Hepatocyte (in vitro differentiated cells): ENCODE results near the gene KCNA2. TPM values are rescaled to one million over a fixed set of nuclear protein-coding genes. Genes with fewer than 3 reads are reported as not detected.

Experiments used
- DNase-seq: peaks from one replicate; pipeline ENCODE4 v3.0.0-alpha.2; 2016; ENCODE audit warnings: low spot score
- H2AFZ ChIP-seq: fragments of 200-600 bp; sonication (generic); 2 replicates; pipeline ENCODE4 v1.6.0; 2016; ENCODE audit warnings: antibody characterized with exemption, mild to moderate bottlenecking
- H3K27ac ChIP-seq: fragments of 200-600 bp; sonication (generic); 2 replicates; pipeline ENCODE4 v1.5.1; 2016; ENCODE audit warnings: mild to moderate bottlenecking
- H3K27me3 ChIP-seq: fragments of 200-600 bp; sonication (generic); 2 replicates; pipeline ENCODE4 v1.6.1; 2016
- H3K36me3 ChIP-seq: fragments of 200-600 bp; sonication (generic); replicated peaks from 2 replicates; pipeline ENCODE4 v1.5.1; 2016; ENCODE audit warnings: low read depth; ENCODE audit not compliant: insufficient read depth
- H3K4me1 ChIP-seq: fragments of 200-600 bp; sonication (generic); 2 replicates; pipeline ENCODE4 v1.5.1; 2016; ENCODE audit warnings: mild to moderate bottlenecking, moderate library complexity; ENCODE audit not compliant: insufficient read depth
- H3K4me2 ChIP-seq: fragments of 200-600 bp; sonication (generic); 2 replicates; pipeline ENCODE4 v1.6.0; 2016
- H3K4me3 ChIP-seq: fragments of 200-600 bp; sonication (generic); 2 replicates; pipeline ENCODE4 v1.5.1; 2016; ENCODE audit warnings: mild to moderate bottlenecking
- H3K79me2 ChIP-seq: fragments of 200-600 bp; sonication (generic); 2 replicates; pipeline ENCODE4 v1.6.0; 2017; ENCODE audit warnings: mild to moderate bottlenecking
- H3K9me2 ChIP-seq: fragments of 200-600 bp; sonication (generic); replicated peaks from 2 replicates; pipeline ENCODE4 v1.6.0; 2017; ENCODE audit warnings: mild to moderate bottlenecking; ENCODE audit not compliant: insufficient read depth
- H3K9me3 ChIP-seq: fragments of 200-600 bp; sonication (generic); 2 replicates; pipeline ENCODE4 v1.5.1; 2016; ENCODE audit warnings: low read depth, mild to moderate bottlenecking
- H4K20me1 ChIP-seq: fragments of 200-600 bp; sonication (generic); 2 replicates; pipeline ENCODE4 v1.6.0; 2016; ENCODE audit warnings: mild to moderate bottlenecking; ENCODE audit not compliant: insufficient read depth, poor library complexity, severe bottlenecking
- CTCF ChIP-seq: fragments of 200-600 bp; sonication (generic); IDR thresholded peaks from 2 replicates; pipeline ENCODE4 v1.5.1; 2016; ENCODE audit warnings: antibody characterized with exemption, mild to moderate bottlenecking; ENCODE audit not compliant: poor library complexity
- EZH2 ChIP-seq: fragments of 200-600 bp; sonication (generic); IDR thresholded peaks from 2 replicates; pipeline ENCODE4 v1.6.1; 2016; ENCODE audit warnings: antibody characterized with exemption, mild to moderate bottlenecking, borderline replicate concordance
- EZH2phosphoT487 ChIP-seq: fragments of 200-600 bp; sonication (generic); IDR thresholded peaks from one replicate; pipeline ENCODE4 v1.6.1; 2018; ENCODE audit warnings: antibody characterized with exemption, mild to moderate bottlenecking, low read depth, moderate library complexity; ENCODE audit not compliant: unreplicated experiment, severe bottlenecking
- WGBS: methylation state at CpG from one replicate; pipeline ENCODE4 v1.1.6; 2016; ENCODE audit warnings: low lambda C conversion rate; ENCODE audit errors: missing lambda C conversion rate; 5-methylcytosine and 5-hydroxymethylcytosine counted together
- polyA plus RNA-seq: library from polyadenylated mRNA; unstranded; fragments of >200 nt; fragmentation: Nextera tagmentation; extraction: Ambion mirVana; gene quantifications from 2 replicates; pipeline ENCODE4 v1.2.1, GENCODE V29; 2016
- total RNA-seq: library from RNA; depleted of rRNA; stranded (reverse); fragments of >200 nt; gene quantifications from 2 replicates; pipeline ENCODE4 v1.2.3, GENCODE V29; 2014

Gene KCNA2
- total and polyA plus RNA-seq, 2 experiments from 2014 or later, result 0.40 to 0.80 TPM

DNA sequence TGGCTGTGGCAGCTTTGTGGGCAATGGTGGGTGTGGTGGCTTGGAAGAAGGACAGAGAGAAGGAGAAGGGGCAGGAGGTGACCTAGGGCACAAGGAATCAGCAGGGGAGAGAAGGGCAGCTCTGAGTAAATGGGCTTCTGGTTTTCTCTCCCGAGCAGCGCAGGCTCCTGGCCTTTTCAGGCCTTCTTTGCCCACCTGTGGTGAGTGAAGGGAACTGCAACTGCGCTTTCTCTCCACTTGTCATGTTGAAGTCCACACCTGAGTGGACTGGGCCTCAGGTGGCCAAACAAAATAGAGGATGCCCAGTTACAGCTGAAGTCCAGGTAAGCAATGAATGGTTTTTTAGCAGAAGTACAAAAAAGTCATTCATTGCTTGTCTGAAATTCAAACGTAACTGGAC is 57.8 kb downstream of the KCNA2 start:
- Histone ChIP-seq H3K79me2 (no peaks in the 10 kb centered on the region), H3K4me1 (no peaks in the 10 kb centered on the region), H3K4me2 (no peak overlapping the region), H2AFZ (no peak overlapping the region), H3K36me3 (no peaks in the 10 kb centered on the region), H4K20me1 (no peaks in the 10 kb centered on the region), H3K27me3 (peaks cover 28% of the 10 kb centered on the region), H3K27ac (no peak overlapping the region), H3K9me3 (no peaks in the 10 kb centered on the region), H3K4me3 (no peak overlapping the region), H3K9me2 (no peaks in the 10 kb centered on the region)
- peak; percentile 76 for DNase-seq
- WGBS, result 36% methylated on average over 4 of the region's 4 CpGs
- TF ChIP-seq EZH2 (no peak), CTCF (peak; percentile 47), EZH2phosphoT487 (no peak)

GRCh38 chr1:110547017-110547416 is 59.1 kb downstream of the KCNA2 start:
- Histone ChIP-seq H3K27me3 (peaks cover 14% of the 10 kb centered on the region), H4K20me1 (no peaks in the 10 kb centered on the region), H3K79me2 (no peaks in the 10 kb centered on the region), H3K9me2 (no peaks in the 10 kb centered on the region), H3K27ac (no peak overlapping the region), H3K4me3 (no peak overlapping the region), H2AFZ (no peak overlapping the region), H3K36me3 (no peaks in the 10 kb centered on the region), H3K4me1 (no peaks in the 10 kb centered on the region), H3K4me2 (no peak overlapping the region), H3K9me3 (no peaks in the 10 kb centered on the region)
- WGBS, result 60% methylated on average over 2 of the region's 2 CpGs
- TF ChIP-seq CTCF, result no peak
- TF ChIP-seq EZH2phosphoT487, result no peak
- TF ChIP-seq EZH2, result no peak
- DNase-seq, result no peak

GRCh38 chr1:110545492-110545891 is 60.7 kb downstream of the KCNA2 start:
- Histone ChIP-seq H2AFZ (no peak overlapping the region), H3K9me3 (no peaks in the 10 kb centered on the region), H3K79me2 (no peaks in the 10 kb centered on the region), H3K4me2 (no peak overlapping the region), H3K4me1 (no peaks in the 10 kb centered on the region), H4K20me1 (no peaks in the 10 kb centered on the region), H3K36me3 (no peaks in the 10 kb centered on the region), H3K27me3 (peaks cover 4% of the 10 kb centered on the region), H3K27ac (no peak overlapping the region), H3K4me3 (no peak overlapping the region), H3K9me2 (no peaks in the 10 kb centered on the region)
- TF ChIP-seq EZH2phosphoT487 (no peak), EZH2 (no peak), CTCF (no peak)
- 56% methylated on average over 2 of the region's 2 CpGs for WGBS
- no peak for DNase-seq

GRCh38 chr1:110544753-110545152 is 61.4 kb downstream of the KCNA2 start:
- Histone ChIP-seq H3K4me3 (no peak overlapping the region), H2AFZ (no peak overlapping the region), H3K9me3 (no peaks in the 10 kb centered on the region), H4K20me1 (no peaks in the 10 kb centered on the region), H3K4me1 (no peaks in the 10 kb centered on the region), H3K4me2 (no peak overlapping the region), H3K9me2 (no peaks in the 10 kb centered on the region), H3K36me3 (no peaks in the 10 kb centered on the region), H3K27me3 (no peaks in the 10 kb centered on the region), H3K79me2 (no peaks in the 10 kb centered on the region), H3K27ac (no peak overlapping the region)
- TF ChIP-seq EZH2phosphoT487, result no peak
- TF ChIP-seq CTCF, result no peak
- no peak for TF ChIP-seq EZH2
- no peak for DNase-seq
- 71% methylated on average over 3 of the region's 3 CpGs for WGBS
